IMR-90 (cell line): Measurements from ENCODE around the gene DDAH2. TPM values are rescaled to one million over a fixed set of nuclear protein-coding genes. Genes with fewer than 3 reads are reported as not detected.

ENCODE experiments used
- ATAC-seq: fragments of 200-7000 bp; cut with Tn5 transposase; 2 replicates; pipeline ENCODE4 v1.9.1; 2020; ENCODE audit warnings: low read depth, mild to moderate bottlenecking, moderate library complexity
- BruUV-seq: library from RNA; stranded (reverse); fragments of 400-500 nt; replicated peaks from 2 replicates; lab custom pipeline; 2021; lab: Mats Ljungman, UMichigan
- CTCF ChIA-PET: fragments of 300-600 bp; formaldehyde crosslinking; extraction: SDS; loops from one replicate; lab custom pipeline; 2021; ENCODE audit warnings: antibody characterized with exemption; lab: Yijun Ruan, JAX
- POLR2A ChIA-PET: fragments of 300-600 bp; sonication (Branson Sonifier 250); formaldehyde crosslinking; loops from one replicate; lab custom pipeline; 2022; ENCODE audit warnings: antibody characterized with exemption; ENCODE audit not compliant: unreplicated experiment; lab: Charles Lee
- DNase-seq: peaks from one replicate; pipeline ENCODE4 v3.0.0; 2013
- H2AFZ ChIP-seq: replicated peaks from 2 replicates; pipeline ENCODE3; 2013; ENCODE audit warnings: low read length, mild to moderate bottlenecking; ENCODE audit not compliant: poor library complexity
- H2AK5ac ChIP-seq: 2 replicates; pipeline ENCODE4 v1.6.1; 2013; ENCODE audit warnings: low read depth, low read length, inconsistent platforms
- H2AK9ac ChIP-seq: replicated peaks from 2 replicates; pipeline ENCODE3; 2013; ENCODE audit warnings: mild to moderate bottlenecking, low read depth, low read length, moderate library complexity; ENCODE audit not compliant: poor library complexity
- H2BK120ac ChIP-seq: 2 replicates; pipeline ENCODE4 v1.6.1; 2013; ENCODE audit warnings: low read depth, low read length, inconsistent platforms
- H2BK15ac ChIP-seq: 3 replicates; pipeline ENCODE4 v1.6.1; 2013; ENCODE audit warnings: low read depth, low read length, inconsistent platforms
- H2BK20ac ChIP-seq: 2 replicates; pipeline ENCODE4 v1.6.1; 2013; ENCODE audit warnings: low read depth, mild to moderate bottlenecking, inconsistent platforms, low read length, moderate library complexity
- H2BK5ac ChIP-seq: 2 replicates; pipeline ENCODE4 v1.6.1; 2013; ENCODE audit warnings: mild to moderate bottlenecking, low read depth, low read length, inconsistent platforms; ENCODE audit not compliant: poor library complexity, severe bottlenecking
- H3K14ac ChIP-seq: replicated peaks from 2 replicates; pipeline ENCODE4 v1.6.1; 2013; ENCODE audit warnings: low read depth, low read length, inconsistent platforms
- H3K18ac ChIP-seq: 2 replicates; pipeline ENCODE4 v1.6.1; 2013; ENCODE audit warnings: low read depth, low read length, control low read depth
- H3K23ac ChIP-seq: 2 replicates; pipeline ENCODE4 v1.6.1; 2013; ENCODE audit warnings: low read depth, low read length, inconsistent platforms
- H3K27ac ChIP-seq: 2 replicates; pipeline ENCODE4 v1.5.1; 2013; ENCODE audit warnings: mild to moderate bottlenecking, control low read depth, low read length; ENCODE audit not compliant: insufficient read depth
- H3K27me3 ChIP-seq: 2 replicates; pipeline ENCODE4 v1.6.1; 2013; ENCODE audit warnings: low read length; ENCODE audit not compliant: control insufficient read depth, insufficient read depth
- H3K36me3 ChIP-seq: 2 replicates; pipeline ENCODE4 v1.6.1; 2013; ENCODE audit warnings: low read length, mixed read lengths; ENCODE audit not compliant: control insufficient read depth, insufficient read depth
- H3K4ac ChIP-seq: 2 replicates; pipeline ENCODE4 v1.6.1; 2013; ENCODE audit warnings: low read depth, low read length, inconsistent platforms
- H3K4me1 ChIP-seq: 2 replicates; pipeline ENCODE4 v1.6.1; 2013; ENCODE audit warnings: low read length, mixed read lengths; ENCODE audit not compliant: control insufficient read depth, insufficient read depth
- H3K4me2 ChIP-seq: 2 replicates; pipeline ENCODE4 v1.6.1; 2013; ENCODE audit warnings: low read depth, mild to moderate bottlenecking, control low read depth, low read length, moderate library complexity
- H3K4me3 ChIP-seq: 2 replicates; pipeline ENCODE4 v1.5.1; 2013; ENCODE audit warnings: low read depth, mild to moderate bottlenecking, control low read depth, low read length, moderate library complexity; ENCODE audit not compliant: insufficient read depth
- H3K56ac ChIP-seq: 2 replicates; pipeline ENCODE4 v1.6.1; 2013; ENCODE audit warnings: low read length, inconsistent platforms; ENCODE audit not compliant: insufficient read depth; ENCODE audit errors: extremely low read depth
- H3K79me1 ChIP-seq, 2 experiments: 2 replicates each; pipeline ENCODE4 v1.6.1; 2013; ENCODE audit warnings: low read length in 2 of 2, inconsistent platforms in 1 of 2, low read depth in 1 of 2
- H3K9ac ChIP-seq: 2 replicates; pipeline ENCODE4 v1.6.1; 2013; ENCODE audit warnings: low read depth, low read length, control low read depth
- H3K9me1 ChIP-seq: 2 replicates; pipeline ENCODE4 v1.6.1; 2013; ENCODE audit warnings: low read length, inconsistent platforms; ENCODE audit not compliant: insufficient read depth
- H3K9me3 ChIP-seq: 2 replicates; pipeline ENCODE4 v1.6.1; 2013; ENCODE audit warnings: low read length; ENCODE audit not compliant: control insufficient read depth, insufficient read depth
- H4K20me1 ChIP-seq: 2 replicates; pipeline ENCODE4 v1.6.1; 2013; ENCODE audit warnings: low read length, inconsistent platforms; ENCODE audit not compliant: insufficient read depth
- H4K5ac ChIP-seq: 2 replicates; pipeline ENCODE4 v1.6.1; 2013; ENCODE audit warnings: mild to moderate bottlenecking, low read depth, low read length, control low read depth
- H4K8ac ChIP-seq, 2 experiments: 2 replicates each; pipeline ENCODE4 v1.6.1; 2013; ENCODE audit warnings: low read depth in 2 of 2, low read length in 2 of 2, control low read depth in 1 of 2, inconsistent platforms in 1 of 2
- H4K91ac ChIP-seq: 2 replicates; pipeline ENCODE4 v1.6.1; 2013; ENCODE audit warnings: low read depth, low read length, inconsistent platforms; ENCODE audit not compliant: insufficient read depth
- BHLHE40 ChIP-seq: fragments of 150-350 bp; IDR thresholded peaks from 2 replicates; pipeline ENCODE4 v1.6.1; 2016; ENCODE audit warnings: mild to moderate bottlenecking, low read depth, low read length
- CEBPB ChIP-seq: IDR thresholded peaks from 2 replicates; pipeline ENCODE4 v1.6.1; 2012; ENCODE audit warnings: low read depth, low read length, improper control_type of control experiment
- ELK1 ChIP-seq: fragments of 150-350 bp; IDR thresholded peaks from 2 replicates; pipeline ENCODE4 v1.6.1; 2016; ENCODE audit warnings: low read depth, mild to moderate bottlenecking, low read length, moderate library complexity, borderline replicate concordance
- MAZ ChIP-seq: IDR thresholded peaks from 2 replicates; pipeline ENCODE4 v1.6.1; 2012; ENCODE audit warnings: low read depth, mild to moderate bottlenecking, low read length, improper control_type of control experiment, moderate library complexity, borderline replicate concordance
- MXI1 ChIP-seq: IDR thresholded peaks from 2 replicates; pipeline ENCODE4 v1.6.1; 2012; ENCODE audit warnings: low read depth, mild to moderate bottlenecking, low read length, moderate library complexity, borderline replicate concordance
- RFX5 ChIP-seq: IDR thresholded peaks from 2 replicates; pipeline ENCODE4 v1.8.0; 2012; ENCODE audit warnings: low read depth, mild to moderate bottlenecking, low read length, moderate library complexity
- SMC3 ChIP-seq: fragments of 150-350 bp; IDR thresholded peaks from 2 replicates; pipeline ENCODE4 v1.6.1; 2016; ENCODE audit warnings: low read depth, mild to moderate bottlenecking, antibody characterized with exemption, low read length, moderate library complexity
- USF2 ChIP-seq: fragments of 150-350 bp; IDR thresholded peaks from 2 replicates; pipeline ENCODE4 v1.6.1; 2017; ENCODE audit warnings: mild to moderate bottlenecking, antibody characterized with exemption, low read length, low read depth
- WGBS, 2 experiments: methylation state at CpG; one replicate each; pipeline versions ENCODE4 v1.1.5 to v1.1.7; 2013; ENCODE audit warnings: missing lambda C conversion rate in 2 of 2; ENCODE audit not compliant: insufficient read length in 1 of 2; ENCODE audit errors: extremely low coverage in 2 of 2; 5-methylcytosine and 5-hydroxymethylcytosine counted together
- dilution Hi-C: fragments of 300-500 bp; cut with HindIII; formaldehyde crosslinking; loops from one replicate; pipeline ENCODE4 v1.14.3; 2018; ENCODE audit warnings: low sequenced_read_pairs; ENCODE audit not compliant: unreplicated experiment
- in situ Hi-C: fragments of 300-500 bp; cut with MboI; formaldehyde crosslinking; loops from 3 replicates; pipeline ENCODE4 v1.14.3; 2019; ENCODE audit warnings: low sequenced_read_pairs, inconsistent platforms, mixed read lengths
- intact Hi-C: fragments of 100-400 bp; cut with micrococcal nuclease; formaldehyde crosslinking; loops from 2 replicates; pipeline ENCODE4 v1.10.0; 2022
- polyA plus RNA-seq, 3 experiments: library from polyadenylated mRNA; depleted of rRNA; stranded (reverse); fragments of >200 nt; gene quantifications; 2 replicates each; pipeline ENCODE4 v1.2.3, GENCODE V29; 2012; ENCODE audit warnings: low replicate concordance in 1 of 3
- total RNA-seq: library from RNA; depleted of rRNA; stranded (reverse); fragments of >200 nt; gene quantifications from 2 replicates; pipeline ENCODE4 v1.2.3, GENCODE V29; 2012

The DDAH2 gene
- total and polyA plus RNA-seq, 2 of the 4 experiments (the other 2 are of a cell fraction) = 40.7 to 57.9 TPM

GRCh38 chr6:31771992-31772358 is 42.9 kb upstream of the DDAH2 start:
- TF ChIP-seq BHLHE40 (0 out of 2 replicates have a peak, but pooled peaks have one; percentile 10), ELK1 (no peak), CEBPB (no peak), MAZ (no peak), RFX5 (no peak), USF2 (peak; percentile 39; the same call in 1 of the 2 replicates), SMC3 (no peak), MXI1 (no peak)
- no peak overlapping the region for H3K56ac ChIP-seq
- no peaks in the 10 kb centered on the region for H3K36me3 ChIP-seq
- ChIA-PET POLR2A (no interaction called here), CTCF (no interaction called here)
- no peak overlapping the region for H2AFZ ChIP-seq
- WGBS, 2 experiments = no CpG with 5 or more reads among the region's 4 CpGs
- no peak overlapping the region for H2BK120ac ChIP-seq
- H3K27me3 ChIP-seq = no peaks in the 10 kb centered on the region
- no peak overlapping the region for H3K4ac ChIP-seq
- H2BK20ac ChIP-seq = no peak overlapping the region
- no peak overlapping the region for H3K18ac ChIP-seq
- in situ Hi-C loops = no loop called here
- no peak overlapping the region for H2BK5ac ChIP-seq
- no peak overlapping the region for H3K4me3 ChIP-seq
- H2BK15ac ChIP-seq = no peak overlapping the region
- peaks cover 6% of the 10 kb centered on the region; the same call in 1 of the 2 replicates for H3K9me1 ChIP-seq
- H4K5ac ChIP-seq = no peak overlapping the region
- no peak overlapping the region for H3K23ac ChIP-seq
- no peaks in the 10 kb centered on the region for H4K20me1 ChIP-seq
- H3K4me2 ChIP-seq = no peak overlapping the region
- H2AK5ac ChIP-seq = no peak overlapping the region
- no peak overlapping the region for H2AK9ac ChIP-seq
- peaks cover 4% of the 10 kb centered on the region for H3K4me1 ChIP-seq
- H3K27ac ChIP-seq = no peak overlapping the region
- intact Hi-C loops = loop anchor here (1.0 kb wide), 1 partner anchor 58 kb away; no protein-coding TSS in a partner anchor
- dilution Hi-C loops = no loop called here
- no peaks in the 10 kb centered on the region for H3K9me3 ChIP-seq
- no peak overlapping the region for H3K9ac ChIP-seq
- no peak for ATAC-seq
- peak; percentile 53 for DNase-seq
- H3K14ac ChIP-seq = no peak overlapping the region
- no peak overlapping the region for H4K8ac ChIP-seq
- H3K79me1 ChIP-seq = no peaks in the 10 kb centered on the region
- no TSS peak for BruUV-seq
- H4K91ac ChIP-seq = no peak overlapping the region
